Calu3 (cell line): ENCODE measurements around the gene CNGA1. TPM values are rescaled to one million over a fixed set of nuclear protein-coding genes. Genes with fewer than 3 reads are reported as not detected.

ENCODE experiments used
- BruUV-seq: library from RNA; stranded (reverse); fragments of 400-500 nt; replicated peaks from 2 replicates; lab custom pipeline; 2021; lab: Mats Ljungman, UMichigan
- CTCF ChIA-PET: fragments of 300-600 bp; sonication (Branson Sonifier 250); formaldehyde crosslinking; loops from one replicate; lab custom pipeline; 2022; ENCODE audit warnings: antibody characterized with exemption; lab: Charles Lee
- DNase-seq: peaks from one replicate; pipeline ENCODE4 v3.0.0; 2022
- H3K27ac Mint-ChIP-seq: one replicate; pipeline ENCODE4 v1.8.0; 2022; ENCODE audit warnings: mixed read lengths; ENCODE audit not compliant: unreplicated experiment
- H3K27me3 Mint-ChIP-seq: one replicate; pipeline ENCODE4 v1.8.0; 2022; ENCODE audit warnings: mixed read lengths; ENCODE audit not compliant: unreplicated experiment
- H3K36me3 Mint-ChIP-seq: one replicate; pipeline ENCODE4 v1.8.0; 2022; ENCODE audit warnings: mild to moderate bottlenecking, moderate library complexity, mixed read lengths; ENCODE audit not compliant: insufficient read depth, unreplicated experiment
- H3K4me1 Mint-ChIP-seq: one replicate; pipeline ENCODE4 v1.8.0; 2022; ENCODE audit warnings: mild to moderate bottlenecking, low read depth, mixed read lengths; ENCODE audit not compliant: unreplicated experiment
- H3K4me3 Mint-ChIP-seq: one replicate; pipeline ENCODE4 v1.8.0; 2022; ENCODE audit warnings: mild to moderate bottlenecking, low read depth, moderate library complexity, mixed read lengths; ENCODE audit not compliant: unreplicated experiment
- H3K9me3 Mint-ChIP-seq: one replicate; pipeline ENCODE4 v1.8.0; 2022; ENCODE audit warnings: low read depth, mixed read lengths; ENCODE audit not compliant: unreplicated experiment
- intact Hi-C: fragments of 100-400 bp; cut with micrococcal nuclease; formaldehyde crosslinking; loops from one replicate; pipeline ENCODE4 v1.10.0; 2022; ENCODE audit not compliant: unreplicated experiment
- total RNA-seq: library from RNA; stranded (reverse); gene quantifications from 2 replicates; pipeline ENCODE4 v1.2.3, GENCODE V29; 2022
- TF ChIP-seq, protein P1 (sequence below): fragments of 200-600 bp; IDR thresholded peaks from one replicate; pipeline ENCODE4 v1.8.0; 2022; ENCODE audit warnings: antibody characterized with exemption; ENCODE audit not compliant: unreplicated experiment

Gene CNGA1
- total RNA-seq, 1 experiment from 2014 or later, result 2.4 TPM

DNA sequence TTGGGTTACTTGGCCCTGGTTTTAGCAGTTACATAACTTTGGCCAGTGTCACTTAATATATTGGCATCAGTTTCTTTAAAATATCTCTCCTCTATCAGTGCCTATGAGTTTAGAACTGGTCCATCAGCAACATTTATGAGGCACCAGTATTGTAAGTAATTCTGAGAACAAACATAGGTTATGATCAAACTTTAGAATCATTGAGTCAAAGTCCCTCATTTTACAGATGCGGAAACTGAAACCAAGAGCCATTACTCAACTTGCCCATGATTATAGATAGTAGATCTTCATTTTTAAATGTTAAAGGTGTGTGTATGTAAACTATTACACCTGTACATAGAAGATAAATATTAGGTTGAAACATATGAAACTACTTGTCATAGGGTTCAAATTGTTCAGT lies 4.6 kb upstream of the CNGA1 start:
- no peak overlapping the region for H3K27ac Mint-ChIP-seq
- intact Hi-C loops, result no loop called here
- no TSS peak for BruUV-seq

DNA sequence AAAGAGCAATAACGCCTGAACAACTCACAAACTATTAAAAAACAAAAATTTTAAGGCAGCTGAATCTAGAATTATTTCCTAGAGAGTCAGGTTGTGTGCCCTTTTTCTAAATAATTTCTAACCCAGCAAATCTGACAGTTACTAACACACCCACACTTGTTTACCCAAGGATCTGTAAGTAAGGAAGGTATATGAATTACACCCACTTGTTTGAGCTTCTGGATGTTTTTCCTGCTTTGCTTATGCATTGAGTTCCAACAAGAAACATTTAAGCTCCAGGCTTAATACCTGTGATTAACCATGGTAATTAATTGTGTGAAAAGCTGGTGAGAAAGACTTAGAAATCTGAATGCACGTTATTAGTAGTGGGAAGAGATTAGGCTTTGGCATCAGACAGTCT lies 1.6 kb upstream of the CNGA1 start:
- CTCF ChIA-PET, result no interaction called here
- no peak for DNase-seq
- no TSS peak for BruUV-seq
- no peaks in the 10 kb centered on the region for H3K9me3 Mint-ChIP-seq
- intact Hi-C loops, result loop anchor here (5.0 kb wide), 2 partner anchors 54 to 91 kb away; no protein-coding TSS in a partner anchor
- peaks cover 21% of the 10 kb centered on the region for H3K4me1 Mint-ChIP-seq
- peaks cover 26% of the 10 kb centered on the region for H3K36me3 Mint-ChIP-seq
- H3K27ac Mint-ChIP-seq, result no peak overlapping the region
- TF ChIP-seq, protein P1, sequence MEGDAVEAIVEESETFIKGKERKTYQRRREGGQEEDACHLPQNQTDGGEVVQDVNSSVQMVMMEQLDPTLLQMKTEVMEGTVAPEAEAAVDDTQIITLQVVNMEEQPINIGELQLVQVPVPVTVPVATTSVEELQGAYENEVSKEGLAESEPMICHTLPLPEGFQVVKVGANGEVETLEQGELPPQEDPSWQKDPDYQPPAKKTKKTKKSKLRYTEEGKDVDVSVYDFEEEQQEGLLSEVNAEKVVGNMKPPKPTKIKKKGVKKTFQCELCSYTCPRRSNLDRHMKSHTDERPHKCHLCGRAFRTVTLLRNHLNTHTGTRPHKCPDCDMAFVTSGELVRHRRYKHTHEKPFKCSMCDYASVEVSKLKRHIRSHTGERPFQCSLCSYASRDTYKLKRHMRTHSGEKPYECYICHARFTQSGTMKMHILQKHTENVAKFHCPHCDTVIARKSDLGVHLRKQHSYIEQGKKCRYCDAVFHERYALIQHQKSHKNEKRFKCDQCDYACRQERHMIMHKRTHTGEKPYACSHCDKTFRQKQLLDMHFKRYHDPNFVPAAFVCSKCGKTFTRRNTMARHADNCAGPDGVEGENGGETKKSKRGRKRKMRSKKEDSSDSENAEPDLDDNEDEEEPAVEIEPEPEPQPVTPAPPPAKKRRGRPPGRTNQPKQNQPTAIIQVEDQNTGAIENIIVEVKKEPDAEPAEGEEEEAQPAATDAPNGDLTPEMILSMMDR, result no peak
- H3K4me3 Mint-ChIP-seq, result peak overlapping the region; percentile 89
- H3K27me3 Mint-ChIP-seq, result no peaks in the 10 kb centered on the region

More for the DNA sequence above, 4.6 kb upstream of the CNGA1 start:
- DNase-seq, result no peak
- H3K4me1 Mint-ChIP-seq, result peaks cover 21% of the 10 kb centered on the region
- H3K36me3 Mint-ChIP-seq, result peaks cover 22% of the 10 kb centered on the region
- H3K27me3 Mint-ChIP-seq, result no peaks in the 10 kb centered on the region
- CTCF ChIA-PET, result no interaction called here
- TF ChIP-seq, protein P1, result no peak
- H3K4me3 Mint-ChIP-seq, result no peak overlapping the region
- H3K9me3 Mint-ChIP-seq, result no peaks in the 10 kb centered on the region

GRCh38 chr4:48017108-48017571 lies 659 bp upstream of the CNGA1 start:
- H3K9me3 Mint-ChIP-seq, result no peaks in the 10 kb centered on the region
- TSS peak; percentile 40 for BruUV-seq
- peak overlapping the region; percentile 78 for H3K27ac Mint-ChIP-seq
- no peaks in the 10 kb centered on the region for H3K27me3 Mint-ChIP-seq
- intact Hi-C loops, result loop anchor here (5.0 kb wide), 2 partner anchors 55 to 90 kb away; no protein-coding TSS in a partner anchor
- DNase-seq, result peak; percentile 72
- CTCF ChIA-PET, result no interaction called here
- peaks cover 17% of the 10 kb centered on the region for H3K4me1 Mint-ChIP-seq
- peak overlapping the region; percentile 89 for H3K4me3 Mint-ChIP-seq
- H3K36me3 Mint-ChIP-seq, result peaks cover 24% of the 10 kb centered on the region
- TF ChIP-seq, protein P1, result no peak

- peak overlapping the region; percentile 63 for H3K27ac Mint-ChIP-seq
- BruUV-seq, result TSS peak; percentile 38
- TF ChIP-seq, protein P1, result no peak
- H3K4me1 Mint-ChIP-seq, result peaks cover 14% of the 10 kb centered on the region
- intact Hi-C loops, result loop anchor here (1.0 to 5.0 kb wide), 3 partner anchors 57 to 94 kb away; no protein-coding TSS in a partner anchor
- no peaks in the 10 kb centered on the region for H3K27me3 Mint-ChIP-seq
- no peak for DNase-seq
- peaks cover under 1% of the 10 kb centered on the region for H3K9me3 Mint-ChIP-seq
- CTCF ChIA-PET, result no interaction called here
- peaks cover 22% of the 10 kb centered on the region for H3K36me3 Mint-ChIP-seq
- peak overlapping the region; percentile 89 for H3K4me3 Mint-ChIP-seq
Observed at GRCh38 chr4:48015678-48016077, 803 bp downstream of the CNGA1 start.
